Effector memory CD4-positive, alpha-beta T cell (primary cell): ENCODE measurements around the gene OR10D3.

Experiments used
- DNase-seq, 3 donors: peaks; one replicate each; pipeline ENCODE4 v3.0.0-alpha.2; 2020
- H3K27ac ChIP-seq: 2 replicates; pipeline ENCODE4 v1.7.0; 2013; ENCODE audit warnings: mild to moderate bottlenecking, low read length, moderate library complexity; ENCODE audit not compliant: insufficient read depth, poor library complexity, severe bottlenecking
- H3K27me3 ChIP-seq: replicated peaks from 2 replicates; pipeline ENCODE4 v1.7.0; 2013; ENCODE audit warnings: mild to moderate bottlenecking, low read length; ENCODE audit not compliant: insufficient read depth, control insufficient read depth, poor library complexity, severe bottlenecking
- H3K36me3 ChIP-seq: 2 replicates; pipeline ENCODE4 v1.7.0; 2013; ENCODE audit warnings: mild to moderate bottlenecking, low read length, moderate library complexity; ENCODE audit not compliant: control insufficient read depth, insufficient read depth
- H3K4me1 ChIP-seq: 2 replicates; pipeline ENCODE4 v1.7.0; 2013; ENCODE audit warnings: low read length, mild to moderate bottlenecking; ENCODE audit not compliant: control insufficient read depth, insufficient read depth, poor library complexity, severe bottlenecking
- H3K4me3 ChIP-seq: 2 replicates; pipeline ENCODE4 v1.7.0; 2013; ENCODE audit warnings: low read length, low read depth, mild to moderate bottlenecking; ENCODE audit not compliant: insufficient read depth, poor library complexity, severe bottlenecking
- H3K9me3 ChIP-seq: 2 replicates; pipeline ENCODE4 v1.7.0; 2013; ENCODE audit warnings: mild to moderate bottlenecking, low read length, moderate library complexity; ENCODE audit not compliant: control insufficient read depth

Gene OR10D3

GRCh38 chr11:124194293-124195188, 11.4 kb downstream of the OR10D3 start:
- H3K27ac ChIP-seq, result no peak overlapping the region
- no peak for DNase-seq

GRCh38 chr11:124195189-124195734, 12.1 kb downstream of the OR10D3 start:
- Histone ChIP-seq H3K27ac (no peak overlapping the region), H3K36me3 (no peaks in the 10 kb centered on the region), H3K4me3 (no peak overlapping the region), H3K4me1 (no peaks in the 10 kb centered on the region), H3K9me3 (no peaks in the 10 kb centered on the region), H3K27me3 (no peaks in the 10 kb centered on the region)
- DNase-seq, result peak in 1 of 3 donors; percentile 3

More at GRCh38 chr11:124194293-124195188, 11.4 kb downstream of the OR10D3 start:
- Histone ChIP-seq H3K9me3 (no peaks in the 10 kb centered on the region), H3K36me3 (no peaks in the 10 kb centered on the region), H3K4me1 (no peaks in the 10 kb centered on the region), H3K4me3 (no peak overlapping the region), H3K27me3 (no peaks in the 10 kb centered on the region)

- H3K27ac ChIP-seq, result no peak overlapping the region
- H3K4me1 ChIP-seq, result no peaks in the 10 kb centered on the region
- no peak for DNase-seq
- no peaks in the 10 kb centered on the region for H3K27me3 ChIP-seq
- H3K4me3 ChIP-seq, result no peak overlapping the region
- no peaks in the 10 kb centered on the region for H3K36me3 ChIP-seq
- no peaks in the 10 kb centered on the region for H3K9me3 ChIP-seq
These were observed 14.9 kb downstream of the OR10D3 start for GRCh38 chr11:124197999-124198398.

GRCh38 chr11:124198897-124199296, 15.8 kb downstream of the OR10D3 start:
- Histone ChIP-seq H3K4me1 (no peaks in the 10 kb centered on the region), H3K4me3 (no peak overlapping the region), H3K27me3 (no peaks in the 10 kb centered on the region), H3K9me3 (no peaks in the 10 kb centered on the region), H3K36me3 (no peaks in the 10 kb centered on the region), H3K27ac (no peak overlapping the region)
- DNase-seq, result no peak

- Histone ChIP-seq H3K9me3 (no peaks in the 10 kb centered on the region), H3K27ac (no peak overlapping the region), H3K36me3 (no peaks in the 10 kb centered on the region), H3K4me1 (no peaks in the 10 kb centered on the region), H3K27me3 (no peaks in the 10 kb centered on the region), H3K4me3 (no peak overlapping the region)
- no peak for DNase-seq
These were observed 16.6 kb downstream of the OR10D3 start for GRCh38 chr11:124199702-124200101.

- no peaks in the 10 kb centered on the region for H3K4me1 ChIP-seq
These were observed 17.5 kb downstream of the OR10D3 start for GRCh38 chr11:124200671-124201070.

GRCh38 chr11:124202951-124203350, 19.8 kb downstream of the OR10D3 start:
- no peaks in the 10 kb centered on the region for H3K4me1 ChIP-seq
- no peak overlapping the region for H3K27ac ChIP-seq
- no peaks in the 10 kb centered on the region for H3K36me3 ChIP-seq
- no peak for DNase-seq
- H3K4me3 ChIP-seq, result no peak overlapping the region
- H3K9me3 ChIP-seq, result no peaks in the 10 kb centered on the region
- H3K27me3 ChIP-seq, result no peaks in the 10 kb centered on the region

More at GRCh38 chr11:124200671-124201070, 17.5 kb downstream of the OR10D3 start:
- Histone ChIP-seq H3K36me3 (no peaks in the 10 kb centered on the region), H3K9me3 (no peaks in the 10 kb centered on the region), H3K27me3 (no peaks in the 10 kb centered on the region), H3K4me3 (no peak overlapping the region), H3K27ac (no peak overlapping the region)
- no peak for DNase-seq

- DNase-seq, result no peak
- H3K4me3 ChIP-seq, result no peak overlapping the region
- H3K27me3 ChIP-seq, result no peaks in the 10 kb centered on the region
- H3K4me1 ChIP-seq, result no peaks in the 10 kb centered on the region
- H3K27ac ChIP-seq, result no peak overlapping the region
- H3K36me3 ChIP-seq, result no peaks in the 10 kb centered on the region
- H3K9me3 ChIP-seq, result no peaks in the 10 kb centered on the region
These were observed 20.9 kb downstream of the OR10D3 start for GRCh38 chr11:124204008-124204407.

GRCh38 chr11:124207102-124207792, 24.1 kb downstream of the OR10D3 start:
- Histone ChIP-seq H3K9me3 (no peaks in the 10 kb centered on the region), H3K27ac (no peak overlapping the region), H3K4me3 (no peak overlapping the region), H3K36me3 (no peaks in the 10 kb centered on the region), H3K4me1 (no peaks in the 10 kb centered on the region), H3K27me3 (no peaks in the 10 kb centered on the region)
- no peak for DNase-seq
